NCI-H2081 treated with DMSO at 0.1 percent for 48 hours (cell line): ENCODE data around the gene SIDT2.

Experiments
- DNase-seq: peaks from one replicate; lab custom pipeline; 2025; lab: John Stamatoyannopoulos, UW

The SIDT2 gene

GRCh38 chr11:117189191-117189940, 10.8 kb downstream of the SIDT2 start:
- no peak for DNase-seq

GRCh38 chr11:117189941-117190544, 11.5 kb downstream of the SIDT2 start:
- no peak for DNase-seq

DNA sequence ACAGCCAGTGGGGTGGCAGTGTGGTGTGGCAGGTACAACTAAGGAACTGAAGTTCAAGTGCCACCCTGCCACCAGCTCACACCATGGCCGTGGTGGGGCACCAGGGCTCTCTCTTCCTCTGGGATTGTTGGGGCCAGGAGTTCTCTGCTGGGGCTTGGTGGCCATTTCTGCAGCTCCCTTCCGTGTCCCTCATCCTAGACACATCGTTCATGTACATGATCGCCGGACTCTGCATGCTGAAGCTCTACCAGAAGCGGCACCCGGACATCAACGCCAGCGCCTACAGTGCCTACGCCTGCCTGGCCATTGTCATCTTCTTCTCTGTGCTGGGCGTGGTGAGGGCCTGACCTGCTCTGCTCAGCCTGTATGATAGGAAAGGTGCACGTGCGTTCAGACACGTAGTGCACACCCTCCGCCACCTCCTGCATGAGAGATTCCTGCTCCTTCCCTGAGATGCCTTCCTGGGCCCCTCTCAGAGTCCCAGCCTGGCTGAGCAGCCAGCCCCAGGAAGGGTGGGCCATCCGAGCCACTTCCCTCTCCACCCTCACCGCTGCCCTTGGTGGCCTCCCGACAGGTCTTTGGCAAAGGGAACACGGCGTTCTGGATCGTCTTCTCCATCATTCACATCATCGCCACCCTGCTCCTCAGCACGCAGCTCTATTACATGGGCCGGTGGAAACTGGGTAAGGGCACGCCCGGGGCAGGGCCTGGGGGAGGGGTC, 13.3 kb downstream of the SIDT2 start:
- no peak for DNase-seq

GRCh38 chr11:117192401-117192875, 13.9 kb downstream of the SIDT2 start:
- DNase-seq = no peak

- no peak for DNase-seq
Measured at GRCh38 chr11:117193130-117194020, 14.8 kb downstream of the SIDT2 start.

DNA sequence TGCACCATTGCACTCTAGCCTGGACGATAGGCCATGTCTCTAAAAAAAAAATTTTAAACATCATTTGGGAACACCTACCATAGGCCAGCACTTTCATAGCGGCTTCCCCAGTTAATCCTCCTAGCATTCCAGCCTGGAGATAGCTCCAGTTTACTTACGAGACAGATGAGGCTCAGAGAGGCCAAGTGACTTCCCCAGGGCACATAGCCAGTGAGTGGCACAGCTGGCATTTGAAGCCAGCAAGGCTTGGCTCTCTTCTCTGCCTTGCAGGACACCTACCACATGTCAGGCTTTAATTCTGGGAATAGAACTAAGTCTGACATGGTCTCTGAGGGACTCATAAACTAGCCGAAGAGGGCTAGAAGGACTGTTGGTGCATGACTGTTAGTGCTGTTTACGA, 15.7 kb downstream of the SIDT2 start:
- no peak for DNase-seq

DNA sequence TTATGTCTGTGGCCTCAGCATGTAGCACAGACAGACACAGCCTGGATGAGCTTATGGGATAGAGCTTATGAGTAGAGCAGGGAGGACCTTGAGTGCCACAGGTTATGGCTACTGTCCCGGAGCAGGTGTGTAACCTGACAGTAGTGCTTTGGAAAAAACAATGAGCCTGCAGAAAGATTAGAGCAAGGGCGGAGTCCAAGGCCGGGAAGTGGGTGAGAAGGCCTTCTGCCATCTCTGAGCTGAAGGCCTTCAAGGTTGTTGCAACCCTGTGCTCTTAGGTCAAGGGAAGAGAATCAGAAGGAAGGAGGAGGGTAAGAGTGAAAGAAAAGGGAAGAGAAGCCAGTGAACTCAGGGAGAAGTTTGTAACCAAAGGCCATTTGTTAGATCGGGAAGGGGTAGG, 16.7 kb downstream of the SIDT2 start:
- no peak for DNase-seq

- no peak for DNase-seq
Measured at GRCh38 chr11:117195761-117196160, 17.2 kb downstream of the SIDT2 start.

GRCh38 chr11:117197006-117197405, 18.5 kb downstream of the SIDT2 start:
- DNase-seq = no peak

DNA sequence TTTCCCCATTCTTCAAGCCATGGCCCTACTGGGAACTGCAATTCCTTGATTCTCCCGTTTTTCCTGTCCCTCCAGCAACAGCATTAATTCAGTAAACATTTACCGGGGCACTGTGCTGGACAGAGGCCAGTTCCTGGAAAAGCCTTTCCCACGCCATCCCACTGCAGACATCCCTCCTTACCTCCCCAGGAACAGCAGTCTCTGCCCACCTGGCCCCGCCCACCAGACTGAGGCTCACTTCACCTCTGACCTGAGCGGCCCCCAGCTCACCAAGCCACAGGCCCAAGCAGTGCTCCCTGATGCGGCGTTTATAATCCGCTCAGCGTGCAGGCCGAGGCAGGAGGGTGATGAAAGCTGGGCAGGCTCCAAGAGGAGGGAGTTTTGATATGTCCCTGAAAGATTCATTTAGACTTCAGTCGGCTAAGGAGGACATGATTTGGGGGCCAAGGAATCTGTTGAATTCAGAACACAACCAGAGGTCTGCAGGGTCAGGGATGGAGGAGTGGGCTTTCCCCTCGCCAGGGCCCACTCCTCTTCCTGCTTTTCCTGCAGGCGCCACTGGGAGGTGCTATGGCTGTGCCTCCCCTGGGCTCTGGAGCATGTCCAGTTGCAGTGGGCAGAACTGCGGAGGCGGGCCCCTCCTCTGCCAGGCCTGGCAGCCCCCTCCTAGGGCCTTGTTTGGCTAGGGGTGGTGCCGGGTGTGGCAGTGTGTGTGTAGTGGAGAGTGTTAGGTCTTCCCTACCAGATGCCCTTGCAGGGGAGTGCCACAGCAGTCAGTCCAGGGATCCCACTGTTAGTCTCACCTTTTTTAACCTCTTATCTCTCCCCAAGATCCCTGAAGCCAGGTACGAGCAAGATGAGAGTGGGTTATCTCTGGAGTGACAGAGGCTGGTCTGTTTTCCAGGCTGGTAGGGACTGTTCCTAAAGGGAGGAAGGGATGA, 19.2 kb downstream of the SIDT2 start:
- no peak for DNase-seq

GRCh38 chr11:117198613-117199012, 20.1 kb downstream of the SIDT2 start:
- DNase-seq = no peak

DNA sequence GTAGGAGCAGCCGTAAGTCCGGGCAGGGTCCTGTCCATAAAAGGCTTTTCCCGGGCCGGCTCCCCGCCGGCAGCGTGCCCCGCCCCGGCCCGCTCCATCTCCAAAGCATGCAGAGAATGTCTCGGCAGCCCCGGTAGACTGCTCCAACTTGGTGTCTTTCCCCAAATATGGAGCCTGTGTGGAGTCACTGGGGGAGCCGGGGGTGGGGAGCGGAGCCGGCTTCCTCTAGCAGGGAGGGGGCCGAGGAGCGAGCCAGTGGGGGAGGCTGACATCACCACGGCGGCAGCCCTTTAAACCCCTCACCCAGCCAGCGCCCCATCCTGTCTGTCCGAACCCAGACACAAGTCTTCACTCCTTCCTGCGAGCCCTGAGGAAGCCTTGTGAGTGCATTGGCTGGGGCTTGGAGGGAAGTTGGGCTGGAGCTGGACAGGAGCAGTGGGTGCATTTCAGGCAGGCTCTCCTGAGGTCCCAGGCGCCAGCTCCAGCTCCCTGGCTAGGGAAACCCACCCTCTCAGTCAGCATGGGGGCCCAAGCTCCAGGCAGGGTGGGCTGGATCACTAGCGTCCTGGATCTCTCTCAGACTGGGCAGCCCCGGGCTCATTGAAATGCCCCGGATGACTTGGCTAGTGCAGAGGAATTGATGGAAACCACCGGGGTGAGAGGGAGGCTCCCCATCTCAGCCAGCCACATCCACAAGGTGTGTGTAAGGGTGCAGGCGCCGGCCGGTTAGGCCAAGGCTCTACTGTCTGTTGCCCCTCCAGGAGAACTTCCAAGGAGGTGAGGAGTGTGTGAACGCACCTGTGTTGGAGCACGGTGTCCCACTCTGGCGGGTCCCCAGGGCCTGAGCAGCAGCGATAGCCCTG, 20.7 kb downstream of the SIDT2 start, which contains the start of gene TAGLN:
TAGLN (plus strand) TSS at position 318 of the 863 bp plus-strand sequence. CDS start 3,644 bp downstream, outside the sequence.
- DNase-seq = no peak

DNA sequence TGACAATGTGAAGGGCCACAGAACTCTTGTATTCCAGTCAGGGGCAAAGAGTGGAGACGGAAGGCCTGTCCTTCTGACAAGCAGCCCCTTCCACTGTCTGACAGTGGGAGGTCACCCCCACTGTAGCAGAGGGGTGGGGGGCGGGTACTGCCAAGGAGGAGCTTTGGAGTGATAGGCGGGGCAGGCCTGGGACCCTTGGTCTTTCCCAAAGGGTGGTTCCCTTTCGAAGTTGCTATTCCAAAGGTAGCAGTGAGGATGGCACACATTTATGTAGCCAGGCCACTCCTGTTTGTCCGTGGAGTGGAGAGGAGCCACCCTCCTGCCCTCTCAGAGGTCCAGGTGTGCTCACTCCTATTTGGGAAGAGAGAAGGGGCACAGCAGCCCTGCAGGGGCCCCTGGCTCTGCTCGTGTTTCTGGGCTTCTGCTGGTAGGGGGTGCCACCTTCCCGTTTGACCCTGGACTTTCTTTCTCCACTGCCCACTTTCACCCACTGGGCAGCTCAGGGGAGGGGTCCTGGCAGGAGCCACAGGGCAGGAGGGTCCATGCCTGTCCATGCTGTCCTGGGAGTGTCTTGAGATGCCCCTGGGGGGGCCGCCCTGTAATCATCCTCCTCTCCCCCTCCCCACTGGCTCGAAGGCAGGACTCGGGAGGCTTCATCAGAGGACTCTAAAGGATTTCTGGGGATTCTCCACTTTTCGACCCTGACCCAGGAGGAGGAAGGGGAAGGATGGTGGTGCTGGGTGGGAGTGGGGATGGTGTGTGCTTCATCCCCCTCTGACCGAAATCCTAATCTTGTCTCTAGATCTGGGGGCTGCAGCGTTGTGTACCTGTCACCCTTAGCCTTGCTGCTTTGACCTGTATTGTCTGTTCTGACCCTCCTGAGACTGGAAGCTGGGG, 21.6 kb downstream of the SIDT2 start:
- no peak for DNase-seq

GRCh38 chr11:117200813-117201657, 22.5 kb downstream of the SIDT2 start:
- DNase-seq = no peak

GRCh38 chr11:117201658-117202305, 23.2 kb downstream of the SIDT2 start:
- DNase-seq = no peak

DNA sequence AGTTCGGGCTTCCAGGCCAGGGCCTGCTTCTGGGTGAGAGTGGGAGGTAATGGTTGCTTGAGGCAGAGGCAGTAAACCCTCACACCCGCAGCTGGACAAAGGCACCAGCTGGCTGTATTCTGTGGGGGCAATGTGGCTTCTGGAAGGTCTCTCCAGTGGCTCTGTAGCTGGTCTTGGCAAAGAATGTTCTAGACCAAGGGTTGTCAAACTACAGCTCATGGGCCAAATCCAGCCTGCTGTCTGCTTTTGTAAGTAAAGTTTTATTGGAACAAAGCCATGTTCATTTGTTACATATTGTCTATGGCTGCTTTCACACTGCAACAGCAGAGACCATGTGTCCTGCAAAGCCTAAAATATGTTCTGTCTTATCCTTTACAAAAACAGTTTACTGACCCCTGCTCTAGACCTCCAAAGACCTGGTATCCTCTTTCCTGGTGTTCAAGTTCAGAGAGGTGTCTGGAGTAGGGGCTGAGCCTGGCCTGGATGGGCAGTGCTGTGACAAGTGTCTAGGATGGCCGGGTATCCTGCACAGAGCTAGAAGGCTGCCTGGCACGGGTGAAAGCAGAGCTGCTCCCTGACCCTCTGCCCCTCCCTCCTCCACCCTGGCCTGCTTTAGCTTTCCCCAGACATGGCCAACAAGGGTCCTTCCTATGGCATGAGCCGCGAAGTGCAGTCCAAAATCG, 24.0 kb downstream of the SIDT2 start:
- DNase-seq = no peak

- no peak for DNase-seq
Measured at GRCh38 chr11:117203069-117203407, 24.5 kb downstream of the SIDT2 start.
